ENCODE data around the gene CCM2.

Gene CCM2

GRCh38 chr7:45000093-45001032, at the start of gene CCM2:
TSS of gene CCM2 (plus strand) at chr7:45000201. CDS start at chr7:45000334, 133 bp downstream.
- DNase-seq (ENCODE audit: low read depth) = no peak

- no peak for DNase-seq (ENCODE audit: low read depth)
Observed at GRCh38 chr7:44953156-44953555, 46.8 kb upstream of the CCM2 start.

GRCh38 chr7:44955733-44956132, 44.3 kb upstream of the CCM2 start:
- DNase-seq (ENCODE audit: low read depth) = no peak

- DNase-seq (ENCODE audit: low read depth) = no peak
Observed at GRCh38 chr7:44956157-44956766, 43.7 kb upstream of the CCM2 start.

- DNase-seq (ENCODE audit: low read depth) = no peak
Observed at GRCh38 chr7:44958645-44959344, 41.2 kb upstream of the CCM2 start.

- DNase-seq (ENCODE audit: low read depth) = no peak
Observed at GRCh38 chr7:44959433-44959951, 40.5 kb upstream of the CCM2 start.

GRCh38 chr7:44960011-44960580, 39.9 kb upstream of the CCM2 start:
- DNase-seq (ENCODE audit: low read depth) = no peak

GRCh38 chr7:44961844-44962482, 38.0 kb upstream of the CCM2 start:
- DNase-seq (ENCODE audit: low read depth) = no peak

- no peak for DNase-seq (ENCODE audit: low read depth)
Observed at GRCh38 chr7:44962483-44963251, 37.3 kb upstream of the CCM2 start.

GRCh38 chr7:44963364-44964290, 36.4 kb upstream of the CCM2 start:
- DNase-seq (ENCODE audit: low read depth) = no peak

- DNase-seq (ENCODE audit: low read depth) = no peak
Observed at GRCh38 chr7:44964384-44964830, 35.6 kb upstream of the CCM2 start.

- DNase-seq (ENCODE audit: low read depth) = no peak
Observed at GRCh38 chr7:44964831-44965440, 35.1 kb upstream of the CCM2 start.

- DNase-seq (ENCODE audit: low read depth) = no peak
Observed at GRCh38 chr7:44965441-44965903, 34.5 kb upstream of the CCM2 start.

GRCh38 chr7:44965937-44966730, 33.9 kb upstream of the CCM2 start:
- no peak for DNase-seq (ENCODE audit: low read depth)

GRCh38 chr7:44966731-44967538, 33.1 kb upstream of the CCM2 start:
- DNase-seq (ENCODE audit: low read depth) = no peak

GRCh38 chr7:44967571-44968446, 32.2 kb upstream of the CCM2 start:
- no peak for DNase-seq (ENCODE audit: low read depth)
